ENCODE data around the gene SULT1C3. TPM values are rescaled to one million over a fixed set of nuclear protein-coding genes. Genes with fewer than 3 reads are reported as not detected.

Gene SULT1C3
- not detected in 2 replicates for total RNA-seq (2014; rRNA removed; shearing (Covaris generic))
- not detected in 2 replicates for polyA plus RNA-seq (2015; cell fraction: cytosol; rRNA removed)
- not detected in 2 replicates for polyA plus RNA-seq (2015; cell fraction: nucleus; rRNA removed)

GRCh38 chr2:108239786-108240185 lies at the start of gene SULT1C3:
Gene SULT1C3, plus strand, starts transcription at chr2:108239968. Its CDS starts 7,227 bp downstream, at chr2:108247195.
- no peak for DNase-seq (ENCODE audit: low read depth, low spot score)
- in situ Hi-C loops (cut with HindIII; ENCODE audit: low pct_unique_long_range_greater_than_20kb, low sequenced_read_pairs), result no loop called here

DNA sequence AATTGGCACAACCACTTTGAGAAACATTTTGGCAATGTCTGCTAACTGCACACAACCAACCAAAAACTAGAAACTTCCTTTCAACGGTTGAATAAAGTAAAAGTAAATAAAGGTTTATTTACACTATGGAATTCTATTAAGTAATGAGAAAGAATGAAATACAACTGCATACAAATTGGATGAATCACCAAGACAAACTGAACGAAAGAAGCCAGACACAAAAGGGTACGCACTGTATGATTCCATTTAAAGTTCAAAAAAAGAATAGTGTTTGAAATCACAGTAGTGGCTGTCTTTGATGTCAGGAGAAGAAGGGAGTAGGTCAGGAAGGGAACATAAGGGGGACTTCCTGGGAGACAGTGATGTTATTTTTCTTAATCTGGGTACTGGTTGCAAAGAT lies 46.5 kb upstream of the SULT1C3 start:
- in situ Hi-C loops (cut with HindIII; ENCODE audit: low pct_unique_long_range_greater_than_20kb, low sequenced_read_pairs), result no loop called here
- no peak for DNase-seq (ENCODE audit: low read depth, low spot score)

DNA sequence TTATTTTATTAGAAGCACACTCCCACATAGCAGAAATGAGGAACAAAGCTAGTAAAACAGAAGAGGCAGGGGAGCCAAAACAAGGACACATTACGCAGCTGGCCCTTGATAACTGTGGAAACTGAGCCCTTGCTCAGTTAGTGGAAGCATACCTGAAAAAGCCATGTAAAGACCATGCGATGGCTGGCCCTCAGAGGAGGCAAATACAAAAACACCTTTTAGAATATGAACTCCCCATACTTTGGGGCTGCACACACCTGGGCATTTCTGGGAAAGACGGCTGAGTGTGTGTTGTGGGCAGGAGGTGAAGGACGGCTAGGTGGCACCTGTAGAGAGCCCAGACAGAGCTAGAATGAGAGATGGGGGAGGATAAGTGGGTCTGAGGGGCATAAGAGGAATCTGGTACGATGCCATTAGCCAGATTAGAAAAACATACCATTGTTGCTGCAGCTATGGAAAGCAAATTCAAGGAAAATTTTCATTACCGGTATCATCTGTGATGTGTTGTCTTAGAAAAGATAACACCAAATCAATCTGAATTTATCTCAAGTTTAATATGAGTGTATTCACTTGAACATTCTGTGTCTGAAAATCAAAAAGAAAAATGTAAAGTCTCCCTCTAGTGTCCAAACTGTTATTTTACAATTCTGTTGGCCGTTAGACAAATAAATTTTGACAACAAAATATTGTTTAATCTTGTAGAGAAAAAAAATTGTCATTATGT lies 45.2 kb upstream of the SULT1C3 start:
- in situ Hi-C loops (cut with HindIII; ENCODE audit: low pct_unique_long_range_greater_than_20kb, low sequenced_read_pairs), result no loop called here
- DNase-seq (ENCODE audit: low read depth, low spot score), result peak; percentile 40

DNA sequence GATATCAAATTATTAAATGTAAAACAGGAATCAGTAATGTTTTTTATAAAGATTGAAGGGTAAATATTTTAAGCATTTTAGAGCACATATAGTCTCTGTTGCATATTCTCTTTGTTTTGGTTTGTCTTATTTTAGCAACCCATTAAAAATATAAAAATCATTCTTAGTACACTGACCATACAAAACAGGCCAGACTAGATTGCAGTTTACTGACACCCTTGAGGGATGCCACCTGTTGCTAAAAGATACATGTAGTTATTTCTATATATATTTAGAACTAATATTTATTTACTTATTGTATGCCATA lies 44.7 kb upstream of the SULT1C3 start:
- in situ Hi-C loops (cut with HindIII; ENCODE audit: low pct_unique_long_range_greater_than_20kb, low sequenced_read_pairs), result no loop called here
- DNase-seq (ENCODE audit: low read depth, low spot score), result no peak

DNA sequence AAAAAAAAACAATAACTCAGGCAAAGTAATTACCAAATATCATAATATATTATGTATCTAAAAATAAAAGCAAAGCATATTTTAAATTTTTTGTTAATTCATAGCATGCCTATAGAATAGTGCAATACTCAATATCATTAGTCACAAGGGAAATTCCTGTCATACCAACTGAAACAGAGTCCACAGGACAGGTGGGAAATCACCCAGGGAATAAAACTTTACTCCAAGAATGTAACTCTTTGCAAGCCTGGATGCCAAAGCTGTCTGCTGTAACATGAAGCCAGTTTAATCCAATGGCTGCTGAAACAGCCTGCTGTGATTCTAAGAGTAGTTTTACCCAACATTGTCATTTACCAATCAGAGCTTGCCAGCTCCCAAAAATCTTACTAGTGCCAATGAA lies 40.0 kb upstream of the SULT1C3 start:
- DNase-seq (ENCODE audit: low read depth, low spot score), result no peak
- in situ Hi-C loops (cut with HindIII; ENCODE audit: low pct_unique_long_range_greater_than_20kb, low sequenced_read_pairs), result no loop called here

GRCh38 chr2:108200569-108200968 lies 39.2 kb upstream of the SULT1C3 start:
- DNase-seq (ENCODE audit: low read depth, low spot score), result no peak
- in situ Hi-C loops (cut with HindIII; ENCODE audit: low pct_unique_long_range_greater_than_20kb, low sequenced_read_pairs), result no loop called here

- in situ Hi-C loops (cut with HindIII; ENCODE audit: low pct_unique_long_range_greater_than_20kb, low sequenced_read_pairs), result no loop called here
- DNase-seq (ENCODE audit: low read depth, low spot score), result no peak
Measured at GRCh38 chr2:108212671-108213070, 27.1 kb upstream of the SULT1C3 start.

DNA sequence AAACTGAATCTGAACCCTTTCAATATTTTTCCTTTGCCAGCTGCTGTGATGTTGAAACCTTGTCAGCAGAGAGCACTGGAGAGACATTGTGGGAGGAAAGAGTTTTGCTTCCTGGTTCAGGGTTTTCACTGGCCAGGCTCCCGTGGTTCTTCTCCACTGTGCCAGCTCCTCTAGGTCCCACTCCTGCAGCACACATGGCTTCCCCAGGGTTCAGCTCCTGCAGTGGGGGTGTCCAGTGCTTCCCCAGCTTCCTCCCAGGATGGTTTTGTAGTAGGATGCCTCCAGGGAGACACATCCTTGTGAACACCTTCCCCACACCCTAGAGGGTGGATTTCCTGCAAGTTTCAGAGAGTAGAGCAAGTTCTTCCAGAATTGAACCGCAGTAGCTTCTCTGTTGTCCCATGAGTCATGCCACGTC lies 24.0 kb upstream of the SULT1C3 start:
- DNase-seq (ENCODE audit: low read depth, low spot score), result peak; percentile 68
- in situ Hi-C loops (cut with HindIII; ENCODE audit: low pct_unique_long_range_greater_than_20kb, low sequenced_read_pairs), result no loop called here

DNA sequence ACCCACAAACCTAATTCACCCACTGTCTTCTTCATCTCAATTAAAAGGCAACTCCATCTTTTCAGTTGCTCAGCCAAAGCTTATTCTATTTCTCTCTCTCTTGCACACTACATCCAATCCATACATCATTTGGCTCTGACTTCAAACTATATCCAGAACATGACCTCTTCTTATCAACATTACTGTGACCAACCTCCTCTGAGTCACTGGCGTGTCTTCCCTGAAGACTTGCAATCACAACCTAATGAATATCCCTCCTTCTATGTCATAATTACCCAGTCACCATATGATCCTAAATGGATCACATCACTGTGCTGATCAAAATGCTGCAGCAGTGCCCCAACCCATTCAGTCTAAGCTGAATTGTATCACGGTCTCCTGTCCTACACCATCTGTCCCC lies 22.6 kb upstream of the SULT1C3 start:
- DNase-seq (ENCODE audit: low read depth, low spot score), result no peak
- in situ Hi-C loops (cut with HindIII; ENCODE audit: low pct_unique_long_range_greater_than_20kb, low sequenced_read_pairs), result no loop called here

DNA sequence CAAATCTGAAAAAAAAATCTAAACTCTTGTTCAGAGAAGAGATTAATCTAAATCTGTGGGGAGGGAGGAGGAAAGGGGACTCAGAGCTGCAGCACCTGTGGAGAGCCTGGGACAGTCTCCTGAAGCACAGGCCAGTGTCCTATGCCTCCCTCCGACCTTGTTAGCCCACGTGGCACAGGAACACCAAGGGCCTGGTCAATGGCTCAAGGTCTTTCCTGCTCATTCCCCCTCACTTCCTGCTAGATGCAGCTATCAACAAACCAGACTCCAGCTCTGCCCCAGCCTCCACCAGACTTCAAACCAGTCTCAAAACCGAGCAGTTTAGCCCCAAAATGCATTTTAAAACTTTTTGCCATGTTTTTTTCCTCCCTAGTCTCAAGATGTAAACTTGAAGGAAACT lies 20.1 kb upstream of the SULT1C3 start:
- DNase-seq (ENCODE audit: low read depth, low spot score), result no peak
- in situ Hi-C loops (cut with HindIII; ENCODE audit: low pct_unique_long_range_greater_than_20kb, low sequenced_read_pairs), result no loop called here

GRCh38 chr2:108220191-108220590 lies 19.6 kb upstream of the SULT1C3 start:
- in situ Hi-C loops (cut with HindIII; ENCODE audit: low pct_unique_long_range_greater_than_20kb, low sequenced_read_pairs), result no loop called here
- no peak for DNase-seq (ENCODE audit: low read depth, low spot score)

- no peak for DNase-seq (ENCODE audit: low read depth, low spot score)
- in situ Hi-C loops (cut with HindIII; ENCODE audit: low pct_unique_long_range_greater_than_20kb, low sequenced_read_pairs), result no loop called here
Measured at GRCh38 chr2:108220942-108221541, 18.7 kb upstream of the SULT1C3 start.

DNA sequence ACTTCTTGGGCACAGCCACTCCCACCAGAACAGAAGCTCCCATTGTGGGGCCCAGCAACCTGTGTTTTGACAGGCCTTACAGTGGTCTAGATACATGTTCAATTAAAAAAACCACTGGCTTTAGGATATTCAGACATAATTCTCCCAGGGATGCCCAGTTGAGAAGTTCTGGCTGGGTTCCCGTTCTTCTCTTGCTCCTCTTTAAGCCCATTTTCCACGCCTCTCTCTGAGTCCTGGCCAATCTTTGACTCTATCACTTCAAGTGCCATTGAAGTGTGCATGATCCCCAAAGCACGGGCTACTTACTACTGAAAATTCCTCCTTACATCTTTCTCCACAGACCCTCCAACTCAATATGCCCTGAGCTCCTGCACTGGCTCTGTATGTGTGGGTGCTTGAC lies 17.5 kb upstream of the SULT1C3 start:
- no peak for DNase-seq (ENCODE audit: low read depth, low spot score)
- in situ Hi-C loops (cut with HindIII; ENCODE audit: low pct_unique_long_range_greater_than_20kb, low sequenced_read_pairs), result no loop called here

GRCh38 chr2:108223573-108223972 lies 16.2 kb upstream of the SULT1C3 start:
- DNase-seq (ENCODE audit: low read depth, low spot score), result no peak
- in situ Hi-C loops (cut with HindIII; ENCODE audit: low pct_unique_long_range_greater_than_20kb, low sequenced_read_pairs), result no loop called here

GRCh38 chr2:108224022-108224421 lies 15.7 kb upstream of the SULT1C3 start:
- DNase-seq (ENCODE audit: low read depth, low spot score), result no peak
- in situ Hi-C loops (cut with HindIII; ENCODE audit: low pct_unique_long_range_greater_than_20kb, low sequenced_read_pairs), result no loop called here

- DNase-seq (ENCODE audit: low read depth, low spot score), result no peak
Measured at GRCh38 chr2:108226564-108226963, 13.2 kb upstream of the SULT1C3 start.

GRCh38 chr2:108228006-108228405 lies 11.8 kb upstream of the SULT1C3 start:
- in situ Hi-C loops (cut with HindIII; ENCODE audit: low pct_unique_long_range_greater_than_20kb, low sequenced_read_pairs), result no loop called here
- DNase-seq (ENCODE audit: low read depth, low spot score), result no peak

More at GRCh38 chr2:108226564-108226963, 13.2 kb upstream of the SULT1C3 start:
- in situ Hi-C loops (cut with HindIII; ENCODE audit: low pct_unique_long_range_greater_than_20kb, low sequenced_read_pairs), result no loop called here

DNA sequence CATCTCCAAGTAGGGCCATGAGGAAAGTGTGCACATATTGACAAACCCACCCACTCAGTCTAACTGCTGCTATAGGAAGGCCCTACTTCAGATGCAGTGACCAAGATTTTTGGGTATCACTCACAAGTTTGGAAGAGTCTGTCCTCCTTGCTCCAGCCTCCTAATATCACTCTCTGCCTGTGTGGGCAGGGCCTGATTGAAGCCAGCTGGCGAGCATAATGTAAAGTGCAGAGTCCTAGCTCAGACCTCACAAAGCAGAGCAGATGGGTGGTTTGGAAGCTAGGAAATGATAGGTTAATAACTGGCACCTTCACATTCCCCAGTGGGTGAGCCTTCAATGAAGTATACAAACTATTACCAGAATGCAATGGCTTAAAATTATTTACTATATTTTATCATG lies 11.2 kb upstream of the SULT1C3 start:
- in situ Hi-C loops (cut with HindIII; ENCODE audit: low pct_unique_long_range_greater_than_20kb, low sequenced_read_pairs), result no loop called here

DNA sequence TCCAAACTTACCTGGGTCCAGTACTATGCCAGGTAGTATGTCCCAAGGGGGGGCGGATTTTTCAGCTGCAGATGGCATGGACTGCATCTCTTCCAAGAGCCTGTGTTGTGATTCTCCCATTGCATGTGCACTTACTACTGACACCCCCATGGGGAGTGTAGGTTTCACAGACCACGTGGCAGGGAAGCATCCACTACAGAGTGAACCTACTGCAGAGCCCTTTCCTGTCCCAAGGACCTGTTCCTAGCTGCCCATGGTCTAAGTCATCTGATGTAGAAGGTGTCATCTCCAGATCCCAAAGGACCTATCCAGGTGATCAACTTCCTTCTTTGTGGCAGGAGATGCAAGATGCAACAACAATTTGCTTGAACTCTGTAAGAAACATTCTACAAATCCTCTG lies 9.9 kb upstream of the SULT1C3 start:
- DNase-seq (ENCODE audit: low read depth, low spot score), result no peak
- in situ Hi-C loops (cut with HindIII; ENCODE audit: low pct_unique_long_range_greater_than_20kb, low sequenced_read_pairs), result no loop called here

More for the DNA sequence above, 11.2 kb upstream of the SULT1C3 start:
- no peak for DNase-seq (ENCODE audit: low read depth, low spot score)

Measured in SK-MEL-5 (cell line).